HEK293T (cell line): ENCODE data around the gene LTBP4.

Experiments
- SP1 ChIP-seq: fragments of 450-650 bp; IDR thresholded peaks from 2 replicates; pipeline ENCODE4 v1.6.1; 2017
- ZNF384 ChIP-seq: fragments of 450-650 bp; IDR thresholded peaks from 2 replicates; pipeline ENCODE4 v1.6.1; 2016
- TF ChIP-seq, protein P1 (sequence below): fragments of 450-650 bp; IDR thresholded peaks from 2 replicates; pipeline ENCODE4 v1.6.1; 2016

DNA sequence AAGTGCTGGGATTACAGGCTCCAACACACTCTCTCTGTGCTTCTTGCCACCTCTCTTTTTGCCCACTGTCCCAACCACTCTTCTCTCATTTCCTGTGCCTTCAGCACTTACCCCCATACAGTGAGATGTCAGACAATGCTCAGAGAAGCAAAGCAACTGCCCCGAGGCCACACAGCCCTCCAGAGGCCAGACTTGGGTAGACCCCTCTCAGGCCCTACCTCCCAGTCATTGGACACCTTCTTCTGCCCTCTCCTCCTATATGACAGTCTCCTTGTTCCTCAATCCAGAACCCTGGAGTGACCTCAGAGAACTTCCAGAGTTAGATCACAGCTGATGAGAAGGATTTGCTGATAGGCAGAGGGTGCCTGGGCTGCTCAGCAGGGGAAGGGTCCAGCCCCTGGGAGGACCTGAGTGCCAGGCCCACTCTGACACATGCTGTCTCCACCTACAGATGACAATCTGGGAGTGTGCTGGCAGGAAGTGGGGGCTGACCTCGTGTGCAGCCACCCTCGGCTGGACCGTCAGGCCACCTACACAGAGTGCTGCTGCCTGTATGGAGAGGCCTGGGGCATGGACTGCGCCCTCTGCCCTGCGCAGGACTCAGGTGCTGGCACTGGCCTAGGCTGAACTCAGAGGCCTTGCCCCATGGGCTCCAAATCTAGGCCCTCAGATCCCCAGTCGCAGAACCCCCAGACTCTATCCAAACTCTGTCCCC lies 24.4 kb downstream of the LTBP4 start:
- no peak for TF ChIP-seq ZNF384
- TF ChIP-seq, protein P1, sequence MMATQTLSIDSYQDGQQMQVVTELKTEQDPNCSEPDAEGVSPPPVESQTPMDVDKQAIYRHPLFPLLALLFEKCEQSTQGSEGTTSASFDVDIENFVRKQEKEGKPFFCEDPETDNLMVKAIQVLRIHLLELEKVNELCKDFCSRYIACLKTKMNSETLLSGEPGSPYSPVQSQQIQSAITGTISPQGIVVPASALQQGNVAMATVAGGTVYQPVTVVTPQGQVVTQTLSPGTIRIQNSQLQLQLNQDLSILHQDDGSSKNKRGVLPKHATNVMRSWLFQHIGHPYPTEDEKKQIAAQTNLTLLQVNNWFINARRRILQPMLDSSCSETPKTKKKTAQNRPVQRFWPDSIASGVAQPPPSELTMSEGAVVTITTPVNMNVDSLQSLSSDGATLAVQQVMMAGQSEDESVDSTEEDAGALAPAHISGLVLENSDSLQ, result no peak
- no peak for TF ChIP-seq SP1
